Effector CD4-positive, alpha-beta T cell (primary cell): Measurements from ENCODE around the gene GPR171.
"Not testable (repeated sequence)": the region's sequence is repeated elsewhere in the genome, so short reads cannot be mapped to it uniquely, and the experiment has no call there.

Source experiments
- DNase-seq: peaks from one replicate; pipeline ENCODE4 v3.0.0-alpha.2; 2020
- total RNA-seq: gene quantifications from one replicate; lab custom pipeline; 2026; lab: John Stamatoyannopoulos, UW

The GPR171 gene, protein sequence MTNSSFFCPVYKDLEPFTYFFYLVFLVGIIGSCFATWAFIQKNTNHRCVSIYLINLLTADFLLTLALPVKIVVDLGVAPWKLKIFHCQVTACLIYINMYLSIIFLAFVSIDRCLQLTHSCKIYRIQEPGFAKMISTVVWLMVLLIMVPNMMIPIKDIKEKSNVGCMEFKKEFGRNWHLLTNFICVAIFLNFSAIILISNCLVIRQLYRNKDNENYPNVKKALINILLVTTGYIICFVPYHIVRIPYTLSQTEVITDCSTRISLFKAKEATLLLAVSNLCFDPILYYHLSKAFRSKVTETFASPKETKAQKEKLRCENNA
- 12.2 reads per million, percentile 36 among the genes with 10 or more reads in this experiment for total RNA-seq

GRCh38 chr3:151203051-151203420 is at the start of gene GPR171:
TSS of gene GPR171 (minus strand) at chr3:151203216. CDS start at chr3:151199386, 3,830 bp downstream.
- DNase-seq, result peak; percentile 47

DNA sequence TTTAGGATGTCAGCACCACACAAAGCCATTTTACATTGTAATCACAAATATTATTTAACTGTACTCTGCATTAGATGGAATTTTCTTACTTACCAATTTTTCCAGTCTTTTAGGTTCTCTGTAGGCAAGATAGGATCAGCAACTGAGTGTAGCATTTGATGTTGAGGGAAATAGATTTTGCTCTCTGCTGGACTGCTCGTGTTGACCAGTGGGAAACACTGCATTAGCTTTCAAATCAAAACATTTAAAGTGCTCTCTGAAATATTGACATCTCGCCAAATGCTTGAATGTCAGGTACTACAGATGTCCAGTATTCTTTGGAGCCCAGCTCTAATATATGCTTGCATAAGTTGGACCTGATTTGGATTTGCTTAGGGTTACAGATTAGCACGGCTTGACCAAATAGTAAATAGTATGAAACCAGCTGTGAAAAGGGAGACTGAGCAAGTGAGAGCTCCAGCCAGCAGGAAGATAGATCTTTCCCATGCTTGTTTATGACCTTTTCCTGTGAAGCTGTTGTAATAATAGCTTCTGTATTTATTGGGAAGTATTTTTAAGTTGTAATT is 45.8 kb upstream of the GPR171 start:
- DNase-seq, result no peak

DNA sequence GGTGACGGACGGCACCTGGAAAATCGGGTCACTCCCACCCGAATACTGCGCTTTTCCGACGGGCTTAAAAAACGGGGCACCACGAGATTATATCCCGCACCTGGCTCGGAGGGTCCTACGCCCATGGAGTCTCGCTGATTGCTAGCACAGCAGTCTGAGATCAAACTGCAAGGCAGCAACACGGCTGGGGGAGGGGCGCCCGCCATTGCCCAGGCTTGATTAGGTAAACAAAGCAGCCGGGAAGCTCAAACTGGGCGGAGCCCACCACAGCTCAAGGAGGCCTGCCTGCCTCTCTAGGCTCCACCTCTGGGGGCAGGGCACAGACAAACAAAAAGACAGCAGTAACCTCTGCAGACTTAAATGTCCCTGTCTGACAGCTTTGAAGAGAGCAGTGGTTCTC is 39.0 kb upstream of the GPR171 start:
- DNase-seq, result not testable (repeated sequence)

- no peak for DNase-seq
Measured at GRCh38 chr3:151236736-151237135, 33.7 kb upstream of the GPR171 start.

DNA sequence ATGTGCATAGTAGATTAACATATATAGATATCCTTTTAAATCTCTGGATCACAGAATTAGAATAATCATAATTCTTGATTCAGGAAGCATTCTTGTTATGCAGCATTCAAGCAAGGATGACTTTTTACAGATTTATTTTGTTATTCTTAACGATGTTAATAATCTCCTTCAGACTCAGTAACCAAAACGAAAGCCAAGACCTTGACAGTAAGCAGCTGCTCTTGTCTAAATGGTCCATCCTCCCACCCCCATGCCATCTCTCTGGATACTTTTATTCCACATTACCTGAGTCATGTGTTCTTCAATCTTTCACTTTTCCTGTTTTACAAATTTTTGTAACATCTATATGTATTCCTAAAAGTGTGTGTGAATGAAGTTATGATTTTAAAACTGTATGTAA is 33.3 kb upstream of the GPR171 start:
- no peak for DNase-seq

- no peak for DNase-seq
Measured at GRCh38 chr3:151234825-151235224, 31.8 kb upstream of the GPR171 start.

GRCh38 chr3:151232991-151233390 is 30.0 kb upstream of the GPR171 start:
- no peak for DNase-seq

DNA sequence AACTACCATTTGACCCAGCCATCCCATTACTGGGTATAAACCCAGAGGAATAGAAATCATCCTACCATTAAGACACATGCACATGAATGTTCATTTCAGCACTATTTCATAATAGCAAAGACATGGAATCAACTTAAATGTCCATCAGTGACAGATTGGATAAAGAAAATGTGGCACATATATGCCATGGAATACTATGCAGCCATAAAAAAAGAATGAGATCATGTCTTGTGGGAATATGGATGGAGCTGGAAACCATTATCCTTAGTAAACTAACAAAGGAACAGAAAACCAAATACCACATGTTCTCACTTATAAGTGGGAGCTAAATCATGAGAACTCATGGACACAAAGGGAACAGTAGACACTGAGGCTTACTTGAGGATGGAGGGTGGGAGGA is 29.4 kb upstream of the GPR171 start:
- DNase-seq, result not testable (repeated sequence)

DNA sequence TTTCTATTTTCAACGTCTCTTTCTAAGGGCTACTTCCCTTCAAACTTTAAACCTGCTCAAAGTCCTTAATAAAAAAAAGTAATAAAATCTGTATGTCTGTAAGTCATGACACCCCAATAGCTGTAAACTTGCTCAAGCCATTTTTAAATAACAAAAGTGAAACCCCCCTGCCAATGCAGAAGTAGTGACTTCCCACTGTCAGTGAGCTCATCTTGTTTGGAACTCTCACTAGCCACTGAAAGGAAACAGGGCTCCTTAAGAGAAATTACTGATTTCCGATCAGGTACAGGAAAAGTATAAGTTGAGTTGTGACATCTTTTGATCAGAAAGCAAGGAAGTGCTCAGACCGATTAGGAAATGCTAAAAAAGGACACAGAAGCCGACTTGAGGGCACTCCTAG is 27.6 kb upstream of the GPR171 start:
- DNase-seq, result no peak

DNA sequence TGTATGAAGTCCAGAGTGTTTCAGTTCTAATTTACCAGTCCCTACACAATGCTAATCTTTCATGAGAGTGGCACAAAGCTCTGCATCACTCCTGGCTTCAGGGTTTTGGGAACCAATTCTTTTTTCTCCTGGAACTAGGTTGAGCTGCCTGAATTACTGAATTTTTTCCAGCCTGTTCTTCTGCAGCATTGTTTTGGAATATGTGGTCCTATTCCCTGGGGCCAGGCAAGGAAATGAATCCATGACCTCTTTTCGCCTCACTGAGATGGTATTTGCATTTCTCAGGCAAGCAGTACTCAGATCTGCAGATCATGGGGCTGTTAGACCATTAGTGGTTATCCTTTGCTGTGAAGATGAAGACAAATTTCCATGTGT is 25.6 kb upstream of the GPR171 start:
- no peak for DNase-seq

GRCh38 chr3:151227807-151228665 is 25.0 kb upstream of the GPR171 start:
- peak; percentile 66 for DNase-seq

DNA sequence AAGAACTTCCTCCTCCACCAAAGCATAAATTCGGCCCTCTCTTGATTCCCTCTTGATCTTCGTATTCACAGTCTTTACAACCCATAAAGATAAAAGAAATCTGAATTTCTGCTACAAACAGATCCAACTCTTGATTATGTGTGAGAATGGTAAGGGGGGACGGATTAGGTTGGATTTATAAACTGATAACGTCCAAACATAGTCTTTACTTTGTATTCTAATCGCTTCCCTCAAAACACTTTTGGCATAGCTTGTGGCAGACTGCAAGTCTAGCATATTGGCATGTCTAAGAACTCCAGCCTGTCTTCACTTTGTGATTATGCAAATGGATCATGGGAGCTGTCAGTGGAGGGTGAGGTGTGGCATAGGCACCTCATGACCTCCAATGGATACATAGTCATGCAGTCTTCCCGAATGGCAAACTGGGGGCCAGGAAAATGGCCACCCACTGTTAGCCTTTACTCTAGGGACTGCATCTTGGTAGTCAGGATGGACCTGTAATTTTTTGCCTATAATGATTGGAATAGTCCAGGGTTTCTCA is 24.3 kb upstream of the GPR171 start:
- no peak for DNase-seq

DNA sequence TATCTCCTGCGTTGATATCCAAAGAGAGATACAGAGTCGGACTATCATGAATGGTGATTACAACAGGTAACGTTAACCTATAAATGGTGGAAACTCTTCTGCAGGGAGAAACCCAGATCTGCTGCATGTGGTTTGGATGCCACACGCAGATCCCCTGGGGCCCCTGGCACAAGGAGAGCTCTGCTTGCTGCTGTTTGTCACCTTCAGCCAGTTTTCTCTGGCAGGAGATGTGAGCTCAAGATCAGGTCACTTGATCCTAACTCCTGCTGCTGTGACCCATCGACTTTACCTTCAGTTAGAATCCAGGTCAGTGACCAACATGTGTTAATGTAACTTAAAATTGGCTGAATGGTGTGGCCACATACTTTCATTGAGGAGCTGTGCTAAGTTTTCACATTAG is 23.8 kb upstream of the GPR171 start:
- DNase-seq, result no peak

DNA sequence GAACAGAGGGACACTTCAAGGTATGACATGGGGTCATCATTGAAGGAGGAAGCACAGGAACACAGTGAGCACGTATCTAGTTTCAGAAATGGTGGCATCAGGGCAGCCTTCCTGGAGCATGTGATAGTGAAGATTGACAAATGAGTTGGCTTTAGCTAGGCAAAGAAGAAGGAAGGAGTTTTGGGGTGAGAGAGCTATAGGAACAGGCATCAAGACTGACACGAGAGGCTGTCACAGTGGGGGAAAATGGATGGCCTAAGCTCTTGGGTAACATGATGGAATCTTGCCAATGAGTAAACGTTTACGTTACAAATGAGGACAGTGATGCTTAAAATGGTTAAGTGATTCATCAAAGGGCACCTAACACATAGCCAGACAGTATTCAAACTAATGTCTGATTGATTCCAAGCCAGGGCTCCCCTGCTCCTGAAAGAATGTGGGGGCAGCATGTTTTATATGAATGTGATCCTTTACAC is 23.1 kb upstream of the GPR171 start:
- no peak for DNase-seq

DNA sequence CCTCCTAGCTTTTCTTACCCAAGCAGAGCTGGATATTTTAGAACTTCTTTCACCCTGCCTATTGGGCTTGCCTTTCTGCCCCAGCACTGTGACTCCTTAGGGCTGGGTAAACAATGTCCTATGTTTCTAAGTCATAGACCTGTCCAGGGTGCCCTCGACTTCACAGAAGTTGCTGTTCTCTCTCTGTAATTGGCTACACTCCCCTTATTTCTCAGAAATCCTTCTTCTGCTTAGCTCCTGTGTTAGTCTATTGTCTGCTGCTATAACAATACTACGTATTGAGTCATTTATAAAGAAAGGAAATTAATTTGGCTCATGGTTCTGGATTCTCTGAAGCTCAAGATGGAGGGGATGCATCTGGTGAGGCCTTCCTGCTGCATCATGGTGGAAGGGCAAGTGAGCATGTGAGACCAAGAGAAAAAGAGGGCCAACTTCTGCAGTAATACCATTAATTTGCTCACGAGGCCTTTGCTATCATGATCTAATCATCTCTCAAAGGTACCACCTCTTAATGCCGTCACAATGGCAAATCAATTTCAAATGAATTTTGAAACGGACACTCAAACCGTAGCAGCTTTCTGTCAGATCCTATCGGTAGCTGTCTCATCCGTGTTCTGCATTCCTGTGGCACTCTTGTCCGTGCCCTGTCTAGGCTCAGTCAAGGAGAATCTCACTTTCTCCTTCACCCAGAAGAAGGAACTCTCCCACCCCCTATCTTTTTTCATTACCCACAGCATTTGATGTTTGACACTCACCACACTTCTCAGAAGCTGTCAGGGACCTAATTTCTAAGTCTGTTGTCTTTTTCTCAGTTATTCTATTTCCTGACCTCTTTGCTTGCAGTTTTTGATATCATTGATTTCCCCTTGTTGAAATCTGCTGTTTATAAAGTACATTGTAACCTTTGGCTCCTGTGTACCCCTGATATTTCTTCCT is 22.3 kb upstream of the GPR171 start:
- no peak for DNase-seq

GRCh38 chr3:151224268-151224866 is 21.4 kb upstream of the GPR171 start:
- no peak for DNase-seq

GRCh38 chr3:151219056-151219455 is 16.0 kb upstream of the GPR171 start:
- DNase-seq, result no peak

DNA sequence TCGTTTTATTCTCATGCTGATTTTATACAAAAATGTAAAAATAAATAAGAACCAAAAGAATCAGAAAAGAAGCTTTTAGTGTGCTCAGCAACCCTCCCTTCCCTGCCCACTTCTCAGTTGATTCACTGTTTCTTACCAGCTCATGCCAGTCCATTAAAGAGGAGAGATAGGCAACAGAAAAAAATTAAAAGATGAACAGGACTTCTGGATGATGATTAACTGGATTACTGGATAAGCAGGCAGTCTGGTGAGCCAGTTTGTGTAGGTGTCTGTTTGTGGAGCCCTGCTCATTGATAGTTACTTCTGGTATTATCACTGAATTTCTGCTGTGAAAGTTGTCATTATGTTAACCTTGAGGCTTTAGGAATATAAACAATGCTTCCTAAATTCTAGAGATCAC is 15.1 kb upstream of the GPR171 start:
- DNase-seq, result no peak

- no peak for DNase-seq
Measured at GRCh38 chr3:151216641-151217607, 13.9 kb upstream of the GPR171 start.

DNA sequence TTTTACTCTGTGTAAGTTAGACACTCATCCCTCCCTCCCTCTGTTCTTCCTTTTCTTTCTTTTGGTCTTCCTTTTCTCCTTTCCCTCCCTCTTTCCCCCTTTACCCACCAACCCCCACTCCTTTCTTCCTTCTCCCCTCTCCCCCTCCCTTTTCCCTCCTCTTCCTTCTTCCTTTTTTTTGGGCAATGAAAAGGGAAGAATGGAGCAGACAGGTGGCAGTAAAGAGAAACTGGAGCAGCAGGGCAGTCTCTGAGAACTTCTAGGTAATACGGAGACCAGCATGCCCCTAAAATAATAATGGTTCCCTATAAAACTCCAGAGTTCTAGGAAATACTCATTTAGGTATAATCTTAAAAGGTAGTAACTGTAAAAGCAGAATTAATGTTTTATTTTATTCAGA is 11.4 kb upstream of the GPR171 start:
- DNase-seq, result no peak

DNA sequence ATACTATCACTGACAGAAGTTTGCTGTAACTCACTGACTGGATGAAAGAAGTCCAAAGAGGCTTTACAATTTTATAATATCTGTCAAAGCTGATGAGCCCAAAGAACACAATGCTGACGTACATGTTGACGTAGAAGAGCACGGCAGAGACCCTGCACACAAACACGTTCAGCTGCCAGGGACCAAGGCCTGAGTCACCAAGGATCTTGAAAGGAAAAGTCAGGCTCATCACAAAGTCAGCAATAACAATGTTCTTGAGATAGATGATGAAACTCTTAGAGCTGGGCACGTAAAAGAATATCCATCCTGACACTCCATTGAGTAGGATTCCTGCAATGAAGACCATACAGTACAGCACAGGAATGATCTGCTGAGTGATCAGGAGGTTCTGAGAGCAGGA is 10.9 kb upstream of the GPR171 start:
- no peak for DNase-seq
